Kidney tubule cell (primary cell): ENCODE measurements around the gene DOCK4.

ENCODE experiments used
- DNase-seq: peaks from one replicate; pipeline ENCODE4 v3.0.0-alpha.2; 2018; ENCODE audit warnings: low spot score

DOCK4 gene

DNA sequence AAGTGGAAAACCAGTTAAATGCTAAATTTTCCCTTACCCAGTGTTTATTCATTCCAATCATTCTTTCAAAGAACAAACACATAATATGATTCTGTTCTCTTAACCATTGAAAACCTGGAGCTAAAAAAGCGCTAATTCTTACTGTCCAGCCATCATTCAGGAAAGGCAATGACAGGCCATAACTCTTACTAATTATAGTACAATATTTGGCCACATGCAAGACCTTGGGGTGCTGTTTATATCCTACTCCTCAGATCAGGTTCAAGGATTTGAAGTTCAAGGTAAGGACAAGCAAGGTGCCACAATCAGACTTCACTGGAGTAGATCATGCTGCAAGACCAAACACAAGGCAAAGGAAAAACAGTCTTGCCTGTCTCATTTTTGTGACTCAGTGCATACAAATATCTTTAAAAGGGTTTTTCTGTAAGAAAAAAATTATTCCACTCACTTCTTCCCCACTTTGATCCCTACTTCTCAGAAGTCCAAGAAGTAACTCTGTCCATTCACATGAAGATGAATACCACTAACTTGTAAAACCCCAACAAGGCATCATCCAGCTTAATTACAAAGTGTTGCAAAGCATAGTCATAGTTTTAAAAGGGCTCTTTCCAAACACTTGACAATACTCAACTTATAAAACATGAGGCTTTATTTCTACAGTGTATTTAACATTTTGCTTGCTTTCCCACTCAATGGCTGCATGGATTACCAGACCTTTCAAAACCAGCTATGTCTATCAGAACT, 153.0 kb downstream of the DOCK4 start:
- DNase-seq = no peak

DNA sequence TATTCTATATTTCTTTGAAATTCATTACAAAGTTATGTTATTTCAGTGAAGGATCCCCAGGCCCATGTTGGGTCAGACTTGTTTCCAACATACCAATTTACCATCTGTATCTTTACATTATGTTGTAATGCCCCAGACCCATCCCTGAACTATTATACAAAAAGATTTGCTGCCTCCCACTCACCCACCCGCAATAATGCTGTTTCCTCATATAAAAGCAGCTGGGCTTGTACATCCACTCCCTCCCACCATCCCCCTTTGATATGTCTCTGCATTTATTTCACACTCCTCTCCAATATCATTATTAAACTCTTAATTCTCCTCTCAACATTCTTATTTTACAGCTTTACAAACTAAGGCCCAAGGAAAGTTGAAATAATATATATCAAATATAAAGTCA, 153.7 kb downstream of the DOCK4 start:
- DNase-seq = no peak

- DNase-seq = no peak
Measured at GRCh38 chr7:112050250-112050881, 155.8 kb downstream of the DOCK4 start.

GRCh38 chr7:112049555-112050249, 156.5 kb downstream of the DOCK4 start:
- no peak for DNase-seq

- DNase-seq = no peak
Measured at GRCh38 chr7:112047421-112047820, 158.8 kb downstream of the DOCK4 start.

- no peak for DNase-seq
Measured at GRCh38 chr7:112045222-112045621, 161.0 kb downstream of the DOCK4 start.

DNA sequence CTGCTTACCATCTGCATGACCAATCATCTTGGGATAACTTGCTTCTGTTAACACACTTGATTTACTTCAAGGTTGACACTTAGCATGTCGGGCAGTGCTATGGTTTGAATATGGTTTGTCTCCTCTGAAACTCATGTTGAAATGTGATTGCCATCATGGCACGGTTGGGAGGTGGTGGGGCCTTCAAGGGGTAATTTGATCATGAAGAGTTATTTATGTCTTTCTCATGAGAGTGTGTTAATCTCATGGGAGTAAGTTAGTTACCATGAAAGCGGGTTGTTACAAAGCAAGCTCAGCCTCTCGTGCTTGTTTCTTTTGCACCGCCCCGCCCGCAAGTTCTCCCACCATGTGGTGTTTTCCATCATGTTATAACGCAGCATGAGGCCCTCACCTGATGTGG, 163.6 kb downstream of the DOCK4 start:
- no peak for DNase-seq

DNA sequence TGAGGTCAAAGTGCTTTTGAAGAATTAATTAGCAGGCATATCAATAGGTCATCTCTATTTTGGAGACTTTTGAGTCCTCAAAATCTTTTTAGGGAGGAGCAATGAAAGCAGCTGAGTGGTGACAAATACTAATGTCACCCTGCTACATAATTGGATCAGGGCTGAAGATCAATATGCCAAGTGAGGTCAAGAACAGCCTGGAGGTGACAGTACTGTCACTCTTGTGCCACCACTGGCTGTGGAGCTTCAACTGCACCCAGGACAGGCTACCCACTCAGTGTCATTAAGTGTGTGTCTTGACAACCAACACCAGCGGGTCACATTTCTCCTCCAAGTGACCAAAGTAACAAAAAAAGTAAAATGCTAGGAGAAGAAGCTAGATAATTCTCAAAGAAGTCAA, 167.8 kb downstream of the DOCK4 start:
- no peak for DNase-seq

GRCh38 chr7:112036071-112036470, 170.1 kb downstream of the DOCK4 start:
- DNase-seq = no peak

DNA sequence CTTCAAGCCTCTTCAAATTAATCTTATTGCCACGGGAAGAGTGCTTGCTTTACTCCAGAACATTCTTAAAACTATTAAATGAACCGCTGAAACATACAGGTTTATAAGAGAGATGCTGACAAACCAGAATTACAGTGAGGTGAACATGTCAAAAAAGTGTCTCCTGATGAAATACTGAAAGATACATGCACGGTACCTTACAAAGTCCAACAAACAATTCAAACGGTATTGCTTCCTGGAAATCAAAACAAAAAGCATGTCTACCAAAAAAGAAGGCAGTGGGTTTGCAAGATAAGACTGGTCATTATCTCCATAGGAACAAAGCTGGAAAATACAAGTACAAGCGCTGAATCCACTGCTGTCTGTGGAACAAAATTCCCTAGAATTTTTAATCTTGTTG, 174.5 kb downstream of the DOCK4 start:
- DNase-seq = no peak

GRCh38 chr7:112025556-112025955, 180.6 kb downstream of the DOCK4 start:
- no peak for DNase-seq

DNA sequence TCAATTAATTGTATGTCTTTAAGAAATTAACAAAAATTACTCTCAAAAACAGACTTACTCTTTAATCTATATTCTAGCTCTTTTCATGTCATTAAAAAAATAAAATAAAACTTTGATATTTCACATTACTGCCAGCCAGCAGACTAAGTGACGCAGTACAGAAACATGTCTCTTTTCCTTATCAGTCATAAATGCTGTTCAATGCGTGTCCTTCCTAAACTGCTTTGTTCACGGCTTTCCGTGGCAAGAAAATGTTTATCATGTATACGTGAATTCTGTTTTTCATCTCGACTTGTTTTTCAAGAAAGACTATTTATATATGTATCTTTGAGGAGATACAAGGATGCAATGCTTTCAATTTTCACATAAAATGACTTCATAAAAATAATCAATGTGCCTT, 182.4 kb downstream of the DOCK4 start:
- DNase-seq = no peak

DNA sequence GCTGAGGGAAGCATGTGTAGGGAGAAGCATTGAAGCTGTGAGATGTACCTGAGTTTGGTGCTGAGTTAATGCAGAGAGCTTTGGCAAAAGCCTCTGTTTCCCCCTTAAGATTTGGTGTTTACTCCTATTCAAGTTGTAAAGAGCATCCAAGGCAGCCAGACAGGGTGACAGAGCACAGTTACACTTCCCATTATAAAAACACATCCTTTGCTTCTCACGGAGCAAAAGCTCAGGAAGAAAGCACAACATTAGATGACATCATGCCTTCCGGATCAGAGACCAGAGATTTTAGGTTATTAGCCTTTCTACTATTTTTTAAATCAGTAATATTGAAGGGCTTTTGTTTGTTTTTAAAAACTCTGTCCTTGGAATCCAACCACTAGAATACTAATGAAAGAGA, 182.9 kb downstream of the DOCK4 start:
- DNase-seq = no peak

DNA sequence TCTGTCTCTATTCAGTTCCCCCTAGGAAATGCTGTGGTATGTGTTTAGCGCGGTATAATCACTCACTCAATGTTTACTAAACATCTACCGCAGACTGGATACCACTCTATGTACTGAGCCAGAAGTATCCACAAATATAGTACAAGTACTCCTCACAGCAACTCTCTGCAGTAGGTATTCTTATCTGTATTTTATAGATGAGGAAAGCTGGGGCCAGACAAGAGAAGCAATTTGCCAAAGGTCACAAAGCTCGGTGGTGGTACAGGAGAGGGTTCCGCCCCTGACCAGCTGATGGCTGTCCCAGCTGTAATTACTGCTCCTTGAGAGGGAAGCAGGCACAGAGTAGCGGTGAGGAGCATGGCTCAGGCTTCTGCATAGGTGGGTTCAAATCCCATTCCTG, 184.1 kb downstream of the DOCK4 start:
- DNase-seq = no peak

- DNase-seq = no peak
Measured at GRCh38 chr7:112021379-112022044, 184.7 kb downstream of the DOCK4 start.

DNA sequence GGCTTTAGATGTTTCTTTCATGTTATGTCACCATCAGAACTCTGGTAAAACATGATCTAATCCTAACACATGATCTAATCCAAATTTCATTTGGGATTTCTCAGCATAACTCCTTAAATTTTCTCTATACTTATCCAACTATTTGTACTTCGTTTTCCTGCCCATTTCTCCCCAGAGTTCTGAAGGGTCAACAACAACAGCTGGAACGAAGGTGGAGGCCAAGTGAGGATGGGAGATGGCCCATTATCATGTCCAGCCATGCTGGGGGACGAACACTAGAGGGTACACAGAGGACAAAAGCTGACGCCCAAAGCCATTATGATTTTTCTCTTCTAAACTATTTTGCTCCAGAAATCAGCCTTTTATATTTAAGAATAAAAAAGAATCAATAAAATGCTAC, 185.4 kb downstream of the DOCK4 start:
- DNase-seq = no peak

DNA sequence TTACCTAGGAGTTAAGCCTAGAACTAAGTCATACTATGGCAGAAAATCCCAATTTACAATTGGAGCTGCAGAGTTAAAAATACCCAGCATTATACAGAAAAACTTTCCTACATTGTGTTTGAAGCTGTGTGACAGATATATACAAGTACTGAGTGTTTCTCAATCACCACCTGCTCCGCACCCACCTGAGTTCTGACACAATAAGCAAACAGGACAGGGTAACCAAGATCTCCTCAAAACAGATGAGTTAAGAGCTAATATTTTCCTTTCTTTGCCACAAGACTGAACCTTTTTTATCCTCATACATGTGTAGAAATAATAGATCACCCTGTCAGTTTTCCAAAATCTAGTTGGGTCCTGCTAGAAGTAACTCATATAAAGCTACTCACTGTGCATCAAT, 186.3 kb downstream of the DOCK4 start:
- no peak for DNase-seq

- DNase-seq = no peak
Measured at GRCh38 chr7:112018305-112019030, 187.7 kb downstream of the DOCK4 start.

DNA sequence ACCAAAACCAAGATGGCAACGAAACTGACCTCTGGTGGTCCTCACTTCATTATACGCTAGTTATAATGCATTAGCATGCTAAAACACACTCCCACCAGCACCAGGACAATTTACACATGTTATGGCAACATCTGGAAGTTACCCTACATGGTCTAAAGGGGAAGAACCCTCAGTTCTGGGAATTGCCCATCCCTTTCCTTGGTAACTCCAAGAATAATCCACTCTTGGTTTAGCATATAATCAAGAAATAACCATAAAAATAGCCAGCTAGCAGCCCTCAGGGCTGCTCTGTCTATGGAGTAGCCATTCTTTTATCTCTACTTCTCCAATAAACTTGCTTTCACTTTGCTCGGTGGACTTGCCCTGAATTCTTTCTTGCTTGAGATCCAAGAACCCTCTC, 191.1 kb downstream of the DOCK4 start:
- DNase-seq = no peak

DNA sequence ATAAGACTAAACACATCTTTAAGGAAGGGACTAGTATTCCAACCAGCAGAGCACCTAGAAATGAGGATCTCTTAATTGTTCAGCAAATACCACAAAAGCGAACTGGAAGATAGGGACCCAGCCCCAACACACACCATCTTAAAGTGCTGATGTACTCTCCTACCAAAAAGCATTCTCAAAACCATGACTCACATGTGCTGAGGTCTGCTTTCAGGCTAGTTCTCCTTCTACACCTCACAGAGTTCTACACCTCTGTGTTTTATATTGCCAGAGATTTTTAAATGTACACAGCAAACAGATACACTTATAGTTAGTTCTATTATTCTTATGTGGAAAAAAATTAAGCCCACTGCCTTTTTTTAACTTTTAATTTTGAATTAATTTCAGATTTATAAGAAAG, 191.9 kb downstream of the DOCK4 start:
- DNase-seq = no peak

- DNase-seq = no peak
Measured at GRCh38 chr7:112013274-112013673, 192.9 kb downstream of the DOCK4 start.

GRCh38 chr7:112012242-112012641, 194.0 kb downstream of the DOCK4 start:
- DNase-seq = no peak
